HG03469 (cell line): ENCODE measurements around the gene GTF2B.
"Not testable (repeated sequence)": the region's sequence is repeated elsewhere in the genome, so short reads cannot be mapped to it uniquely, and the experiment has no call there.

ENCODE experiments used
- ATAC-seq: cut with Tn5 transposase; IDR thresholded peaks from one replicate; pipeline ENCODE4 v1.9.1; 2021; ENCODE audit warnings: mild to moderate bottlenecking, moderate library complexity, moderate number of reproducible peaks; ENCODE audit not compliant: unreplicated experiment

The GTF2B gene

DNA sequence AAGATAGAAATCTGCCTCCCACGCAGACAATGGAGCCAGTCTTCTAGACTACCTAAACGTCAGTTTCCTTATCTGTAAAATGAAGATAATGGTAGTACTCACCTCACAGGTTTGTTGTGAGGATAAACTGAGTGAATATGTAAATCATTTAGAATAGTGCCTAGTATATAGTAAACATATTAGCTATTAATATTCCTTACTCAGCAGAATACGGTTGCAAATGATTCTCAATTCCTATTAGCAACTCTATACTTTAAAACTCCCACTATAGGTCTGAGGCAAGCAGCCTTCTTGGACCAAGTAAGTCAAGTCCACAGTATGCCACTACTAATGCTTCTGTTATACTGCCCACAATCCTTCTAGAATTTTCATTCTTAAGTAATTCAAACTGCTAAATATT is 5.4 kb downstream of the GTF2B start:
- ATAC-seq: no peak

DNA sequence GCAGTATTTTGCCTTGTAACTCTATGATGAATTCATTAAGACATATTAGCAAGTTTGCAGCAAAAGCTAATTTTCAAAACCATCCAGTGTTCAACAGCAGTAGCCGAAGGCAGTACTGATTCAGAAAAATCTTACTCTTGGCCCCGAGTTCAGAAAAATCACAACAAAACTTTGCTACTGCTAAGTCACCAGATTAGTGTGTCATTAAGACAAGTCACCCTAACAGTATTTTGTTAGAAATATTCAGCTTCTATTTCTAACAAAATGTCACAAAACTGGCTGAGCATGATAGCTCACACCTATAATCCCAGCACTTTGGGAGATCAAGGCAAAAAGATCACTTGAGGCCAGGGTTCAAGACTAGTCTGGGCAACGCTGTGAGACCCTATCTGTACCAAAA is 8.2 kb downstream of the GTF2B start:
- ATAC-seq: no peak

DNA sequence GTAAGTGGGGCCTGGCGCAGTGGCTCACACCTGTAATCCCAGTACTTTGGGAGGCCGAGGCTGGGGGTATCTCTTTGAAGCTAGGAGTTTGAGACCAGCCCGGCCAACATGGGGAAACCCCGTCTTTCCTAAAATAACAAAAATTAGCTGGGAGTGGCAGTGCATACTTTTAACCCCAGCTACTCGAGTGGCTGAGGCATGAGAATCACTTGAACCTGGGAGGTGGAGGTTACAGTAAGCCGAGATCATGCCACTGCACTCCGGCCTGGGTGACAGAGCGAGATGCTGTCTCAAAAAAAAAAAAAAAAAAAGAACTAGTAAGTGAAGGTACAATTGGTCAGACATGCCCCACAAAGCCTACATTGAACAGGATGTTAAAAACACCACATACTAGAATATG is 10.7 kb downstream of the GTF2B start:
- not testable (repeated sequence) for ATAC-seq

DNA sequence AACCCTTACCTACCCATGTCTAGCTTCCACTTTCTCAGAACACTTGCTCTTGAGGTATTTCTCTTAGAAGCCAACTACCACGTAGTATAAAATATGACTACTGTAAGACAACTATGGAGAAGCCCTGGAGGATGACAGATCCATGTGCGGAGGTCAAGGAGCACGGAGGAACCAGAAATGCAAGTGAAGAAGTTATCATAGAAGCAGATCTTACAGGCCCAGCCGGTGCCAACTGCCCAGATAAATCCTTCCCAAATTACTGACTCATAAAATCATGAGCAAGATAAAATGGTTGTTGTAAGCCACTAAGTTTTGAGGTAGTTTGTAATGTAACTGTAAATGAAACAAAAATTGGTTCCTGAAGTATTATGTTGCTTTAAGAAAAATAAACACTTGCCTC is 12.6 kb downstream of the GTF2B start:
- ATAC-seq: no peak

DNA sequence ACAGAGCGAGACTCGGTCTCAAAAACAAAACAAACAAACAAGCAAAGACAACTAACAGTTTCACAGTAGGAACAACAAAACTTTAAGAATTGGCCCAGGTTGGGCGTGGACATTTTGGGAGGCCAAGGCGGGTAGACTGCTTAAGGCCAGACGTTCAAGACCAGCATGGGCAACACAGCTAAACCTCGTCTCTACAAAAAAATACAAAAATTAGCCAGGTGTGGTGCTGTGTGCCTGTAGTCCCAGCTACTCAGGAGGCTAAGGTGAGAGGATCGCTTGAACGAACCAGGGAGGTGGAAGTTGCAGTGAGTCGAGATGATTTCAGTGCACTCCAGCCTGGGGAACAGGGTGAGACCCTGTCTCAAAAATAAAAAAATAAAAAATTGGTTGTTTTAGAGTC is 13.5 kb downstream of the GTF2B start:
- no peak for ATAC-seq

DNA sequence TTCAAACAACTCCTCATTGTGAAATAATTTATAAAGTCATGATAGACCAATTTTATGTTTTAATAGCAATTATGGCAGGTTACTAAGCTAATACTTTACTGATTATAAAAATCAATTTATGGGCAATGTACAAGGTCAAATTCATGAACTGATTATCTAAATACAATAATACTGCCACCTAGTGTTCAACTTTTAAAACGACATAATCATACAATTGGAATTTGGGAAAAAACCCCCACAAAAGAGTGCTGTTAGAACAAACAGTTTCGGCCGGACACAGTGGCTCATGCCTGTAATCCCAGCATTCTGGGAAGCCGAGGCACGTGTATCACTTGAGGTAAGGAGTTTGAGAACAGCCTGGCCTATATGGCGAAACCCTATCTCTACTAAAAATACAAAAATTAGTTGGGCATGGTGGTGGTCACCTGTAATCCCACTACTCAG is 14.0 kb downstream of the GTF2B start:
- ATAC-seq: no peak

DNA sequence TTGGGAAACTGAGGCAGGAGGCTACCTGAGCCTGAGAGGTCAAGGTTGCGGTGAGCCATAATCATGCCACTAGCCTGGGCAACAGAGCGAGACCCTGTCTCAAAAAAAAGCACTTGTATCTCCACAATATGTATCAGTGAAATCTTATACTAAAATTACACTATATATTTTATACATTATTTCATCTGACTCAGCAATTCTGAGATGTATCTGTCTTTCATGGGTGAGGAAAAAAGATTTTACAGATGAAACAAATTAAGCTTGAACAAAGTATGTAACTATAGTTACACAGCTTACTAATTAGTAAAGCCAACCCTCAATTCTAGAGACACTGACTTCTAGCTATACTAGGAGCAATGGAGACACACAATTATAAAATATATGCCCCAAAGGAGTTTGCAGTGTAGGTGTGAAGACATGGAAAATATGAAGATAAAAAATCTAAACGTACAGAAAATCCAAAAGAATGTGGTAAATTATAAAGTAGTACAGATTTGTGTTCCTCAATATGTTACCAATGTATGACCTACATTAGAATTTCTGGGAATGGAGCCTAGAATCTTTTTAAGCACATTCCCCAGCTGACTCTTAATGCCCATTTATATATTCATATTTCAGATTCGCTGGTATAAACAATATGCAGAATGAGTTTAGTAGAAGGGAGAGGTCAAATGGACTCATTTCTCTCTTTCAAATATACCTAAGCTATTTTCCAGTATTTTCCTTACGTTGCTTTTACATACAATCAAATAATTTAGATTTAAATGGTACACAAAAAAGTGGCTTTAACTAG is 14.6 kb downstream of the GTF2B start:
- no peak for ATAC-seq

DNA sequence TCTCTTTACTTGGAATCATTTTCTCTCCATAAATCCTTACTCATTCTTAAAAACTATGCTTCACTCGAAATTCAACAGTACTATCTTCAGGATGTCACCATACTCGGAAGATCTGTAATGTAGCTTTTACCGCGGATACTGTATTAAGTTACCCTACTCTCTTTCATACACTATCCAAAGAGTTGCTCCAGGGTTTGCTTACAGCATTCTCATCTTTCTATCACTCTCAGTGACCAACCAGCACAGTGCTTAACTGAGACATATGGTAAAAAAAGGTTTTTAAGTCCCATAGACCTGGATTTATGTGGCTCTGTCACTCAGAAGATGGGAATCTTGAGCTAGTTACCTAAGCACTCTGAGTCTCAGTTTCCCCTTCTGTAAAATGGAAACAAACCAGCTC is 15.8 kb downstream of the GTF2B start:
- ATAC-seq: no peak

DNA sequence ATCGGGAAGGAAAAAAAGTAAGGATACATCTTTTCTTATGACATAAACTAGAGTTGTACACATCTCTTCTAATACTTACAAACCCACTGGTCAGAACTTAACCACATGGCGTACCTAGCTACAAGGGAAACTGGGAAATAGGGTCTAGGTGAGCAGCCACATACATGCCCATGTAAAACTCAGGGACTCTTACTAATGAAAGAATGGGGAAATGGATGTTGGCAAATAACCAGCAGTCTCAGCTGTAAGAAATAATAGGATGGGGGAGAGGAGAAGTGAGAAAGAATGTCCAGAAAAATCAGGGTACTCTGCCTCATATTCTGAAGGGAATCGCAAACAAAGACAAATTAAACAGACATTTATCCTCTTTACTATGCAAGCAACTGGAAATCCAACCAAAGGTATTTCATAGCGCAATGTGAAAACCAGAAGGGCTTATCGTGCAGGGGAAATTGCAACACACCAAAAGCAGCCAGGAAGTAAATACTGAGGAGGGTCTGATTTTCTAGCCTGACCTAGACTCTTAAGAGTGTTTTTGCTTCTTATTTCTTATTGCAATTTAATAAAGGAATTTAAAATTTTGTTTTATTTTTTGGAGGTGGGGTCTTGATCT is 17.5 kb downstream of the GTF2B start:
- no peak for ATAC-seq

DNA sequence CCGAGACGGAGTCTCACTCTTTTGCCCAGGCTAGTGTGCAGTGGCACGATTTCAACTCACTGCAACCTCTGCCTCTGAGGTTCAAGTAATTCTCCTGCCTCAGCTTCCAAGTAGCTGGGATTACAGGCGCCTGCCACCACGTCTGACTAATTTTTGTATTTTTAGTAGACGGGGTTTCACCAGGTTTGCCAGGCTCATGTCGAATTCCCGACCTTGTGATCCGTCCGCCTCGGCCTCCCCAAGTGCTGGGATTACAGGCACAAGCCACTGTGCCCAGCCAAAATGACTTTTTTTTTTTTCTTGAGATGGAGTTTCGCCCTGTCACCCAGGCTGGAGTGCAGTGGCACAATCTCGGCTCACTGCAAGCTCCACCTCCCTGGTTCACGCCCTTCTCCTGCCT is 21.7 kb downstream of the GTF2B start:
- ATAC-seq: not testable (repeated sequence)

DNA sequence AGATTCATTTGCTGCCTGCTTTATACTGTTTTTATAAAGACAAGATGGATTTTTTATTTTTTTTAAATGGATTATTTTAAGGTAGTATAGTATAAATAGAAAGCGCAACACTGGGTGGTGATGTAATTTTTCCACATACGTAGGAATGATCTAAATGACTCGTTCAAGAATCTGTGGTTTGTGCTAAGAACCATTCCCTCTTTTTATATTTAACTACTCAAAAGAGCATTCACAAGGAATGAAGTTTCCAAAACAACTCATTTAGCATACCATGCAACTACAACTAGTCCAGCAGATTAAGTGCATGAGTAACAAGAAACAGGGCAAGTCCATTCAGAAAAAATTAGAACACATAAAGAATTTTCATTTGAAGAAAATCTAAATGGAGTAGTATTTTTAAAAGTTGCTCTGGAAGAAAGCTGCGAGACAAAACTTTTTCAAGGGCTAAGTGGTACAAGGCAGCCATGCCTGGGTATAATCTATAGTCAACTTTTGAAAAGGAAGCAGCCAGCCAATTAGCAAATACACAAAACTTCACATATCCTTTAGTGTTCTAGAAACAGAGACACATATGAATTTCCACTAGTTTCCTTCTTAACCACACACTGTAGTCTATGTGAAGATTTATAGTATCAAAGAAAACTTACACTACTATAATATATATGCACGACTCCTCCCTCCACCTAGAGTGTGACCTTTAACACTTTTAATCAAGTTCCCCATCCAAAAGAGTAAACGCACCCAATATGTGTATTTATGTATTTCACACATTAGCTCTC is 23.4 kb downstream of the GTF2B start:
- no peak for ATAC-seq

DNA sequence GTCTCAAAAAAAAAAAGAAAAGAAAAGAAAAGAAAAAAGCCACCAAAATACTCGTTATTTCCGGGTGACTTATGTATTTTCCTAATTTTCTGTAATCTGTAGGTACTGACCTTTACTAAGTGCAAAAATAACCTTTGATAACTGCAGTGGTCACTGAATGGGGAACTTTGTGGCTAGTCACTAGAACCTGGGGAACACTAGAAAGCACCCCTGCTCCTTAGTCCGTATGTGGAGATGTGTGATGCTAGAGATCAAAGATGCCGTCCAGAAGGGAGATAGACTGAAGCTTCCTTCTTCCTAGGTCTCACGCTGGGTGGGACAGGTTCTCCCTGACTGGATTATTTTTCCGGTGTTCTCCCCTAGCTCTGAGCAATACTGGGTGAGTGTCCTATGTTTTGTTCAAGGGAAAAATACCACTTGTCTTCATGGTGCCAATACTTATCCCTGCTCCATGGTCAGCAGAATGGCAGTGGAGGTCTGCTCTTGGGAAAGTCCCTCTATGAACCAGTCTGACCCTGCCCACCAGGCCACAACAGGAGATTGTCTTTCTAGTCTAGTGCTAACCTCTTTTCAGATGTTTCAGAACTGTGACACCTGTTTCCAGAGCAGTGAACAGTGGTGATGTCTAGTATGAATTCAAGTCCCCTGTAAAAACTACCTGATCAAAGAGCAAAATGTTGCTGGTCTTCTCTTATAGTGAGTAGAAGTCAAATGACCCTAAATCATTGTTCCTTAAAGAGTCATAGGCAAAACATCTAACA is 39.9 kb downstream of the GTF2B start:
- ATAC-seq: no peak

DNA sequence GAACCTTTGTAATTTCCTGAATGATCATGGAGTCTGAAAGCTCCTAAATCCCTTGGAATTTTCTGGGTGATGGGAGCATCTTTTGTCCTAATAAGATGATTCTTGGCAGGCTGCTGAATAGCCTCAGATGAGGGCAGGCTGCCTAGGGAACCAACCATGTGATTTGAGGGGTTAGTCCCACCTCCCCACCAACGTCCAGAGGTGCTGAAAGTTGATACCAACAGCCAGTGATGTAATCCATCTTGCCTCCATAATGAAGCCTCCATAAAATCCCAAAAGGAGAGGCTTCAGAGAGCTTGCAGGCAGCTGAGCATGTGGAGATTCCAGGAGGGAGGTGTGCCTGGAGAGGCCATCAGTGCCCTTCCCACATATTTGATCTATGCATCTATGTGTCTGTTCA is 43.7 kb downstream of the GTF2B start:
- ATAC-seq: no peak

DNA sequence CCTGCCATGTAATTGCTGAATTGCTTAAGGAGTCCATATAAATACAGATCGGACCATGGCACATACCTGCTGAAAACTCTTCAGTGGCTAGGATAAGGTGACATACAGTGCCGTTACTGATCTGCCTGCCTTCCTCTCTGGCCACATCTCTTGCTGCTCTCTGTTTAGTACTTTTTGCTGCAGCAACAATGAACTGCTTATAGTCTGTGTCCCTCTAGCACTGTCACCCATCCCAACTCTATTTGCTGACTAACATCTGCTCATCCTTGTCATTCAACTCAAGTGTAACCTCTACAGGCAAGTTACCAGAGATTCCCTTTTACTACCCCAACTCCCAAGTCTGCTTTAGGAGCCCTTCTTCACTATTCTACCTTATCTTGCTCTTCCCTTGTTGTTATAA is 65.6 kb downstream of the GTF2B start:
- ATAC-seq: no peak

DNA sequence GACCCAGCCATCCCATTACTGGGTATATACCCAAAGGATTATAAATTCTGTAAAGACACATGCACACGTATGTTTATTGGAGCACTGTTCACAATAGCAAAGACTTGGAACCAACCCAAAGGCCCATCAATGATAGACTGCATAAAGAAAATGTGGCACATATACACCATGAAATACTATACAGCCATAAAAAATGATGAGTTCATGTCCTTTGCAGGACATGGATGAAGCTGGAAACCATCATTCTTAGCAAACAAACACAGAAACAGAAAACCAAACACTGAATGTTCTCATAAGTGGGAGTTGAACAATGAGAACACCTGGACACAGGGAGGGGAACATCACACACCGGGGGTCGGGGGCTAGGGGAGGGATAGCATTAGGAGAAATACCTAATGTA is 71.7 kb downstream of the GTF2B start:
- ATAC-seq: not testable (repeated sequence)

DNA sequence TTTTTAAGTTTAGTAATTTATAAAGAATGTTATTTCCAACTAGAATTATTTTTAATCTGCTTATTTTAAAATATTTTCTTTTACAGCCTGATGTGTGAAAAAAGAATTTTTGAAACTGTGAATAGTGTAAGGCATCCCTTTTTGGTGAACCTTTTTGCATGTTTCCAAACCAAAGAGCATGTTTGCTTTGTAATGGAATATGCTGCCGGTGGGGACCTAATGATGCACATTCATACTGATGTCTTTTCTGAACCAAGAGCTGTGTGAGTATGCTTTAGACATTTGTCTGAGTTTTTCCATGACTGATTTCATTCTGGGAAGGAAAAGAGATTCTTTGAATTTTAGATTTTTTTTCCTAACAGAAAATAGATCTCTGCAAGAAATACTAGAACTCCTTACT is 77.9 kb downstream of the GTF2B start:
- no peak for ATAC-seq

DNA sequence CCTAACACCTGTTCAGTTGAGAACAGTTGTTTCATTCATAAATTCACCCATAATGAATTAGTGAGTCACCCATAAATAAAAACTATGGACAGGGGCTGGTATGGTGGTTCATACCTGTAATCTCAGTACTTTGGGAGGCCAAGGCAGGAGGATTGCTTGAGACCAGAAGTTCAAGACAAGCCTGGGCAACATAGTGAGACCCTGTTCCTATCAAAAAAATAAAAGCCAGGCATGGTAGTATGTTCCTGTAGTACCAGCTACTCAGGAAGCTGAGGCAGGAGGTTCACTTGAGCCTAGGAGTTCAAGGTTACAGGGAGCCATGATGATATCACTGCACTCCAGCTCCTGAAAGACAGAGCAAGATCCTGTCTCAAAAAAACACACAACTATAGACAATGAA is 79.0 kb downstream of the GTF2B start:
- ATAC-seq: no peak

DNA sequence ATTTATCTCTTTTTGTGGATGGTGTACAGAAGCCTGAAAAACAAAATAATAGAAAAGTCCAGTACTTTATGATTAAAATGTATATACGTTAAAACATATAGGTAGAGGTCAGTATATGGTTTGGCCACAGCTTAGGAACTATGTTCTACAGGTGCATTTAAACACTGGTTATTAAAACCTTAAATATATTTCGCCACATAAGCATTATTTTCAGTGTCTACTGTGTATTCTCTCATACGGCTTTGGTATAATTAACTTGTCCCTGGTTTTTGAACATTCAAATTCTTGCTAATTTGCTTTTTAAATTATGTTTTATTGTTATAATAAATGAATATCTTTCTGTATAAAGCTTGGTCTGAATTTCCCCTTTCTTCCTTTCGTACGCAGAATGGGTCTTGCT is 87.9 kb downstream of the GTF2B start:
- no peak for ATAC-seq

DNA sequence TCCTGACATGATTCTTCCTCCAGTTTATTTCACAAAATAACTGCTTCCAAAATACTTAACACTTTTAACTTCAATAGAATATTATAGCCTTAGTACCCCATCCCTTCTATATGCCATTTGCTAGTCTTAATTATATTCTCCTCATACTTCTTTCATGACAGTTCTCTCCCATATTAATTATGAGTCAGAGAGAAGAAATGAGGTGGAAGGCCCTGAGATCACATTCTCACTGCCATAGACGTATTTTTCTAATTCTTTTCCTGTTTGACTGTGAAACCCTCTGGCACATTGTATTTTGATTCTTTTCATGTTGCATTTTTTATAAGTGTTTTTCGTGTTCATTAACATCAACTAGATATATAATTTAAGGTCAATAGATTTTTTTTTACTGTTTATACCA is 88.4 kb downstream of the GTF2B start:
- ATAC-seq: no peak
